ENCODE results near the gene TAGLN3.

TAGLN3 gene

DNA sequence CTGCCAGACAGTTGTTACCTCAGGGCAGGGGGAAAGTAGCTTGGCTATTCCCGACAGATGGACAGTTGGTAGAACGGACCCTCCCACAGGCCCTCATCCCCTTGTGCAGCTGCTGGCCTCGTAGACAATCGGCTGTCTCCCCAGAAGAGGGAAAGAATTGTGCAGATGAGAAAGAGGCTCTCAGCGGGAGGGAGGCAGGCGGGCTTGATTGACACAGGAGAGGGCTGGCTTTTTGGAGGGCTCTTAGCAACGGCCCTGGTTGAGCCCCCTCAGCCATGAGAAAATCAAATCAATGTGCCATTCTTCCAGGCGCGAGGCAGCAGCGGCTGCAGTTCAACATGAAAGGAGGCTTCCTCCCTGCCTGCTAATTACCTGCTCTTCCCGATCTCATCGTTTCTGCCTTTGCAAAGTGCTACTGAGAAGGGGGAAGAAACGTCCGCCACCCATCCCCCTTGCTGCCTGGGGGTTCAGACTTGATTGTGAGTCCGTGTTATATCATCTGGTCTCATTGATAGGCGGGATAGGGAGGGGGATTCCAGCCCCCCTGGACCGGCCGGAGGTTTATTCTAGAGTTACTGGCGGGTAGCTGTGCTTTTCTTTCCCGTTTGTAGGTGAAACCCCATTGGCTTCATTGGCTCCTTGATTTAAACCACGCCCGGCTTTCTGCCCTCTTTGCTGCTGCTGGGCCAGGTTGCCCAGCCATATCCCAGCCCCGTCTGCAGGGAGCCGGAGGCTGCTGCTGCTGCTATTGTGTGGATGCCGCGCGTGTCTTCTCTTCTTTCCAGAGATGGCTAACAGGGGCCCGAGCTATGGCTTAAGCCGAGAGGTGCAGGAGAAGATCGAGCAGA, at the start of gene TAGLN3:
TAGLN3 (plus strand) TSS at position 287 of the 848 bp plus-strand sequence; CDS start at position 788, 501 bp downstream.
- ATAC-seq: peak; percentile 94
- TF ChIP-seq ZNF70 (CRISPR knock-in tag; IDR thresholded peaks at IDR 0.05): no peak
- TF ChIP-seq ZFP30 (CRISPR knock-in tag; IDR thresholded peaks at IDR 0.05): no peak
- TF ChIP-seq ZC3H10 (CRISPR knock-in tag; IDR thresholded peaks at IDR 0.05): no peak
- TF ChIP-seq RARB (CRISPR knock-in tag; IDR thresholded peaks at IDR 0.05): no peak
- TF ChIP-seq ISL1 (CRISPR knock-in tag; IDR thresholded peaks at IDR 0.05): no peak
- TF ChIP-seq SNAI2 (CRISPR knock-in tag; IDR thresholded peaks at IDR 0.05): no peak
- TF ChIP-seq TOX (CRISPR knock-in tag; IDR thresholded peaks at IDR 0.05; ENCODE audit: borderline replicate concordance): no peak
- TF ChIP-seq, protein P1, sequence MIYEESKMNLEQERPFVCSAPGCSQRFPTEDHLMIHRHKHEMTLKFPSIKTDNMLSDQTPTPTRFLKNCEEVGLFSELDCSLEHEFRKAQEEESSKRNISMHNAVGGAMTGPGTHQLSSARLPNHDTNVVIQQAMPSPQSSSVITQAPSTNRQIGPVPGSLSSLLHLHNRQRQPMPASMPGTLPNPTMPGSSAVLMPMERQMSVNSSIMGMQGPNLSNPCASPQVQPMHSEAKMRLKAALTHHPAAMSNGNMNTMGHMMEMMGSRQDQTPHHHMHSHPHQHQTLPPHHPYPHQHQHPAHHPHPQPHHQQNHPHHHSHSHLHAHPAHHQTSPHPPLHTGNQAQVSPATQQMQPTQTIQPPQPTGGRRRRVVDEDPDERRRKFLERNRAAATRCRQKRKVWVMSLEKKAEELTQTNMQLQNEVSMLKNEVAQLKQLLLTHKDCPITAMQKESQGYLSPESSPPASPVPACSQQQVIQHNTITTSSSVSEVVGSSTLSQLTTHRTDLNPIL (CRISPR knock-in tag; IDR thresholded peaks at IDR 0.05; ENCODE audit: low read depth): no peak
- TF ChIP-seq, protein P2, sequence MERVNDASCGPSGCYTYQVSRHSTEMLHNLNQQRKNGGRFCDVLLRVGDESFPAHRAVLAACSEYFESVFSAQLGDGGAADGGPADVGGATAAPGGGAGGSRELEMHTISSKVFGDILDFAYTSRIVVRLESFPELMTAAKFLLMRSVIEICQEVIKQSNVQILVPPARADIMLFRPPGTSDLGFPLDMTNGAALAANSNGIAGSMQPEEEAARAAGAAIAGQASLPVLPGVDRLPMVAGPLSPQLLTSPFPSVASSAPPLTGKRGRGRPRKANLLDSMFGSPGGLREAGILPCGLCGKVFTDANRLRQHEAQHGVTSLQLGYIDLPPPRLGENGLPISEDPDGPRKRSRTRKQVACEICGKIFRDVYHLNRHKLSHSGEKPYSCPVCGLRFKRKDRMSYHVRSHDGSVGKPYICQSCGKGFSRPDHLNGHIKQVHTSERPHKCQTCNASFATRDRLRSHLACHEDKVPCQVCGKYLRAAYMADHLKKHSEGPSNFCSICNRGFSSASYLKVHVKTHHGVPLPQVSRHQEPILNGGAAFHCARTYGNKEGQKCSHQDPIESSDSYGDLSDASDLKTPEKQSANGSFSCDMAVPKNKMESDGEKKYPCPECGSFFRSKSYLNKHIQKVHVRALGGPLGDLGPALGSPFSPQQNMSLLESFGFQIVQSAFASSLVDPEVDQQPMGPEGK (CRISPR knock-in tag; IDR thresholded peaks at IDR 0.05; ENCODE audit: borderline replicate concordance): no peak
- TF ChIP-seq ZNF8 (CRISPR knock-in tag; IDR thresholded peaks at IDR 0.05): no peak
- TF ChIP-seq, protein P3, sequence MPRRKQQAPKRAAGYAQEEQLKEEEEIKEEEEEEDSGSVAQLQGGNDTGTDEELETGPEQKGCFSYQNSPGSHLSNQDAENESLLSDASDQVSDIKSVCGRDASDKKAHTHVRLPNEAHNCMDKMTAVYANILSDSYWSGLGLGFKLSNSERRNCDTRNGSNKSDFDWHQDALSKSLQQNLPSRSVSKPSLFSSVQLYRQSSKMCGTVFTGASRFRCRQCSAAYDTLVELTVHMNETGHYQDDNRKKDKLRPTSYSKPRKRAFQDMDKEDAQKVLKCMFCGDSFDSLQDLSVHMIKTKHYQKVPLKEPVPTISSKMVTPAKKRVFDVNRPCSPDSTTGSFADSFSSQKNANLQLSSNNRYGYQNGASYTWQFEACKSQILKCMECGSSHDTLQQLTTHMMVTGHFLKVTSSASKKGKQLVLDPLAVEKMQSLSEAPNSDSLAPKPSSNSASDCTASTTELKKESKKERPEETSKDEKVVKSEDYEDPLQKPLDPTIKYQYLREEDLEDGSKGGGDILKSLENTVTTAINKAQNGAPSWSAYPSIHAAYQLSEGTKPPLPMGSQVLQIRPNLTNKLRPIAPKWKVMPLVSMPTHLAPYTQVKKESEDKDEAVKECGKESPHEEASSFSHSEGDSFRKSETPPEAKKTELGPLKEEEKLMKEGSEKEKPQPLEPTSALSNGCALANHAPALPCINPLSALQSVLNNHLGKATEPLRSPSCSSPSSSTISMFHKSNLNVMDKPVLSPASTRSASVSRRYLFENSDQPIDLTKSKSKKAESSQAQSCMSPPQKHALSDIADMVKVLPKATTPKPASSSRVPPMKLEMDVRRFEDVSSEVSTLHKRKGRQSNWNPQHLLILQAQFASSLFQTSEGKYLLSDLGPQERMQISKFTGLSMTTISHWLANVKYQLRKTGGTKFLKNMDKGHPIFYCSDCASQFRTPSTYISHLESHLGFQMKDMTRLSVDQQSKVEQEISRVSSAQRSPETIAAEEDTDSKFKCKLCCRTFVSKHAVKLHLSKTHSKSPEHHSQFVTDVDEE (CRISPR knock-in tag; IDR thresholded peaks at IDR 0.05): no peak

DNA sequence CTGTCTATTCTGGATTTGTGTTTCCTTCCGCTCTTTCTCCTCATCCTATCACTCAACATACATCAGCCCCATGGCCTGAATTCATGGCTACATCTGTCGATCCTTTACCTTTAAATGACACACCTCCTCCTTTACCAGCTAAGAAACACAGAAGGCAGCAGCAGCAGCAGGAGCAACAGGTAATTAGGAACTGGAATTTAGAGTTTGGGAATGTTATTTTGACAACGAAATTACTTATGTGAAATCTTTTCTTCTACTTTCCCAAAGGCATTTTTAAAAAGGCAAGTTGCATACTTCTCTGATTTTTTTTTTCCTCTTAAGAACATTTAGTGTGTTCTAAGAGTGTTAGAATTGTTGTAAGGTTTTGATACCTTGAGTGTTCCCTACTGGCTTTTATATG, 49.0 kb upstream of the TAGLN3 start:
- no peak for ATAC-seq
- TF ChIP-seq RARB (CRISPR knock-in tag; IDR thresholded peaks at IDR 0.05) (no peak), CSDC2 (CRISPR knock-in tag; IDR thresholded peaks at IDR 0.05) (no peak), ZNF70 (CRISPR knock-in tag; IDR thresholded peaks at IDR 0.05) (no peak), GLIS3 (CRISPR knock-in tag; IDR thresholded peaks at IDR 0.05) (no peak), ARNTL (CRISPR knock-in tag; IDR thresholded peaks at IDR 0.05; ENCODE audit: borderline replicate concordance, low read depth) (no peak), ESRRG (CRISPR knock-in tag; IDR thresholded peaks at IDR 0.05) (no peak), ZFP30 (CRISPR knock-in tag; IDR thresholded peaks at IDR 0.05) (no peak)

DNA sequence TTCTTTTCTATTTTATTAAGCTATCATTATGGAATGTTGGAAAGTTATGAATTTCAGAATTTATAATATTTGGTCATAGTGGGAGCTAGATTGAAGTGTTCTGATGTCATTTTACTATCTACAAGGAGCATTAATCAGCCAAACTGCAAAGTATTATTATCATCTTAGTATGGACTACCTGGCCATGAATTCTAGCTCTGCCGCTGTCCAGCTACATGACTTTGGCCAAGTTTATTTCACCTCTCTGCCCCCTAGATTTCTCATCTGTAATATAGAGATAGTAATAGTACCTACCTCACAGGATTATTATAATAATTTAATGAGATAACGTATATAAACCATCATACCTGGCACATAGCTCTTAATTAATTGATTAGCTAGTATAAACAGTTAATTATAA, 47.7 kb upstream of the TAGLN3 start:
- ATAC-seq: no peak
- TF ChIP-seq, protein P1 (CRISPR knock-in tag; IDR thresholded peaks at IDR 0.05; ENCODE audit: low read depth): no peak
- TF ChIP-seq ZFP30 (CRISPR knock-in tag; IDR thresholded peaks at IDR 0.05) (no peak), GLIS3 (CRISPR knock-in tag; IDR thresholded peaks at IDR 0.05) (no peak), RARB (CRISPR knock-in tag; IDR thresholded peaks at IDR 0.05) (no peak), ZNF8 (CRISPR knock-in tag; IDR thresholded peaks at IDR 0.05) (no peak), ZC3H10 (CRISPR knock-in tag; IDR thresholded peaks at IDR 0.05) (no peak), ESRRG (CRISPR knock-in tag; IDR thresholded peaks at IDR 0.05) (no peak), PPARA (CRISPR knock-in tag; IDR thresholded peaks at IDR 0.05; ENCODE audit: borderline replicate concordance) (no peak), SNAI2 (CRISPR knock-in tag; IDR thresholded peaks at IDR 0.05) (no peak), TOX (CRISPR knock-in tag; IDR thresholded peaks at IDR 0.05; ENCODE audit: borderline replicate concordance) (no peak), BACH2 (CRISPR knock-in tag; IDR thresholded peaks at IDR 0.05; ENCODE audit: borderline replicate concordance) (no peak)
- TF ChIP-seq, protein P4, sequence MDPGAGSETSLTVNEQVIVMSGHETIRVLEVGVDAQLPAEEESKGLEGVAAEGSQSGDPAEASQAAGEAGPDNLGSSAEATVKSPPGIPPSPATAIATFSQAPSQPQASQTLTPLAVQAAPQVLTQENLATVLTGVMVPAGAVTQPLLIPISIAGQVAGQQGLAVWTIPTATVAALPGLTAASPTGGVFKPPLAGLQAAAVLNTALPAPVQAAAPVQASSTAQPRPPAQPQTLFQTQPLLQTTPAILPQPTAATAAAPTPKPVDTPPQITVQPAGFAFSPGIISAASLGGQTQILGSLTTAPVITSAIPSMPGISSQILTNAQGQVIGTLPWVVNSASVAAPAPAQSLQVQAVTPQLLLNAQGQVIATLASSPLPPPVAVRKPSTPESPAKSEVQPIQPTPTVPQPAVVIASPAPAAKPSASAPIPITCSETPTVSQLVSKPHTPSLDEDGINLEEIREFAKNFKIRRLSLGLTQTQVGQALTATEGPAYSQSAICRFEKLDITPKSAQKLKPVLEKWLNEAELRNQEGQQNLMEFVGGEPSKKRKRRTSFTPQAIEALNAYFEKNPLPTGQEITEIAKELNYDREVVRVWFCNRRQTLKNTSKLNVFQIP (CRISPR knock-in tag; IDR thresholded peaks at IDR 0.05; ENCODE audit: borderline replicate concordance, low read depth): no peak
- TF ChIP-seq, protein P3 (CRISPR knock-in tag; IDR thresholded peaks at IDR 0.05): no peak
- TF ChIP-seq, protein P2 (CRISPR knock-in tag; IDR thresholded peaks at IDR 0.05; ENCODE audit: borderline replicate concordance): no peak

Measured in SK-N-SH treated with all-trans-retinoic acid at 6 μM for 48 hours (cell line).